ENCODE results near the gene OR2D3.
"Not testable (repeated sequence)": the region's sequence is repeated elsewhere in the genome, so short reads cannot be mapped to it uniquely, and the experiment has no call there.

The OR2D3 gene

GRCh38 chr11:6931146-6931713 is 10.4 kb downstream of the OR2D3 start:
- no peak for DNase-seq

- DNase-seq, result no peak
Measured at GRCh38 chr11:6932145-6932544, 11.3 kb downstream of the OR2D3 start.

- DNase-seq, result no peak
Measured at GRCh38 chr11:6941970-6942369, 21.2 kb downstream of the OR2D3 start.

- no peak for DNase-seq
Measured at GRCh38 chr11:6943131-6943530, 22.3 kb downstream of the OR2D3 start.

DNA sequence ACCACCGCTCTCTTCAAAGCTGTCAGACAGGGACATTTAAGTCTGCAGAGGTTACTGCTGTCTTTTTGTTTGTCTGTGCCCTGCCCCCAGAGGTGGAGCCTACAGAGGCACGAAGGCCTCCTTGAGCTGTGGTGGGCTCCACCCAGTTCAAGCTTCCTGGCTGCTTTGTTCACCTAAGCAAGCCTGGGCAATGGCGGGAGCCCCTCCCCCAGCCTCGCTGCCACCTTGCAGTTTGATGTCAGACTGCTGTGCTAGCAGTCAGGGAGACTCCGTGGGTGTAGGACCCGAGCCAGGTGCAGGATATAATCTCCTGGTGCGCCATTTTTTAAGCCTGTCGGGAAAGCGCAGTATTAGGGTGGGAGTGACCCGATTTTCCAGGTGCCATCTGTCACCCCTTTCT is 33.4 kb downstream of the OR2D3 start:
- DNase-seq, result not testable (repeated sequence)

- DNase-seq, result no peak
Measured at GRCh38 chr11:6962141-6962540, 41.3 kb downstream of the OR2D3 start.

DNA sequence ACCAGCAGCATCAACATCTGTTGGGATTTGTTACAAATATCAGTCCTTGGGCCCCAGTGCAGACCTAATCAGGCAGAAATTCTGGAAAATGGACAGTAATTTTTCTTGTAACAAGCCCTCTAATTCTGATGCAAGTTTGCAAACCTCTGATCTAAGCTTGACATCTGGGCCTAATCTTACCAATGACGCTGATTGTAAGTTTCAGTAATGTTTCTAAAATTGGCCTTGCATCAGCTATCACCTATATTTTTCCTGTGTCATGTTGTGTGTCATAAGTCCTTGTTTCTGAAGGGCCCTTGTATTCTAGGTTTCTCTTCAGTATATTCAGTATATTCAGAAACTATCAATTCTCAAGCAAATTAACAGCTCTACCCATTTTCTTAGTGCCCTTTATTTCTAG is 41.9 kb downstream of the OR2D3 start:
- DNase-seq, result no peak

DNA sequence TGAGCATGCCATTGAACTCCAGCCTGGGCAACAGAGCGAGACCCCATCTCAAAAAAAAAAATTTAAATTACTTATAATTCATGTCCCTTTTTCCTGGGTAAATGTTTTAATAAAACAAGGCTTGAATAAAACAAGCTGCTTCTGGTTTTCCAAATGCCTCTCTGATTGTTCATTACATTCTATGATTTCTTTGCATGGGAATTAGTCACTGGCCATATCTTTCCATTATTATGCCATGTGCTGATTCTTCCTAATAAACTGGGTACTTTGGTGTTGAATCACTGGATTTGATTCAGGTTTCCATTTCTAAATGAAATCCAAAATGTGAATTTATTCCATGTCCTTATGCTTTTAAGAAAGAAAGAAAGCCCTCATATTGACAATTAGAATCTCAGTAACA is 48.0 kb downstream of the OR2D3 start:
- DNase-seq, result no peak

DNA sequence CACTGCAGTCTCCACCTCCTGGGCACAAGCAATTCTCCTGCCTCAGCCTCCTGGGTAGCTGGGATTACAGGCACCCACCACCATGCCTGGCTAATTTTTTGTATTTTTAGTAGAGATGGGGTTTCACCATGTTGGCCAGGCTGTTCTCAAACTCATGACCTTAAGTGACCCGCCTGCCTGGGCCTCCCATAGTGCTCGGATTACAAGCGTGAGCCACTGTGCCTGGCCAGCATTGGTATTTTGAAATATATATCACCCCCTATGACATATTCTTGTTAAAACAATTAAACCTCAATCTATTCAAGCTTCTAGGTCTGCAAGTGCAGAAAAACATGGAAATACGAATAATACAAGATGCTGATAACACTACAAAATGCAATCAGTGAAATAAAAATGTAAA is 49.1 kb downstream of the OR2D3 start:
- not testable (repeated sequence) for DNase-seq
